ENCODE measurements around the gene ENOX1. TPM values are rescaled to one million over a fixed set of nuclear protein-coding genes. Genes with fewer than 3 reads are reported as not detected.

Gene ENOX1
- total RNA-seq, 1 donor from 2014 or later = 3.0 TPM

DNA sequence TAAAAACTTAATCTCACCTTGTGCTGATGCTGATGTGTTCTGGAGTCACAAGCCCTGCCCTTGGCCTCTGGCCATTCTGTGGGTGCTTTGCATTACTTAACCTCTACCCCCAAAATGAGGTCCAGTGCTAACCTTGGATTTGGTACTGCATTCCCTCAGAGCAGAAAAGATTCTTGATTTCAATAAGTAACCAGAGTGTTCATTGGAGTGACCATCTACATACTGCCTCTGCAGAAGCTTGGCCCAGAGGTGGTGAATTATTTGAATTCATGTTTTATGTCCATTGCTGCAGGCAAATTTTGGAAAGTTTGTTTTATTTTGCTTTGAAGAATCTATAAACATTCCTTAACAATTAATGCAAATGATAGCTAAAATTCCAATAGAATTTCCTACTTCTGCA is 7.6 kb upstream of the ENOX1 start:
- Mint-ChIP-seq H3K4me1 (peaks cover 17% of the 10 kb centered on the region), H3K27me3 (ENCODE audit: low read depth) (peaks cover 5% of the 10 kb centered on the region), H3K36me3 (no peaks in the 10 kb centered on the region), H3K9me3 (no peaks in the 10 kb centered on the region), H3K27ac (no peak overlapping the region), H3K4me3 (no peak overlapping the region)
- DNase-seq (ENCODE audit: low spot score in 2 of 2, unreplicated experiment in 2 of 2) = no peak
- TF ChIP-seq, protein P1, sequence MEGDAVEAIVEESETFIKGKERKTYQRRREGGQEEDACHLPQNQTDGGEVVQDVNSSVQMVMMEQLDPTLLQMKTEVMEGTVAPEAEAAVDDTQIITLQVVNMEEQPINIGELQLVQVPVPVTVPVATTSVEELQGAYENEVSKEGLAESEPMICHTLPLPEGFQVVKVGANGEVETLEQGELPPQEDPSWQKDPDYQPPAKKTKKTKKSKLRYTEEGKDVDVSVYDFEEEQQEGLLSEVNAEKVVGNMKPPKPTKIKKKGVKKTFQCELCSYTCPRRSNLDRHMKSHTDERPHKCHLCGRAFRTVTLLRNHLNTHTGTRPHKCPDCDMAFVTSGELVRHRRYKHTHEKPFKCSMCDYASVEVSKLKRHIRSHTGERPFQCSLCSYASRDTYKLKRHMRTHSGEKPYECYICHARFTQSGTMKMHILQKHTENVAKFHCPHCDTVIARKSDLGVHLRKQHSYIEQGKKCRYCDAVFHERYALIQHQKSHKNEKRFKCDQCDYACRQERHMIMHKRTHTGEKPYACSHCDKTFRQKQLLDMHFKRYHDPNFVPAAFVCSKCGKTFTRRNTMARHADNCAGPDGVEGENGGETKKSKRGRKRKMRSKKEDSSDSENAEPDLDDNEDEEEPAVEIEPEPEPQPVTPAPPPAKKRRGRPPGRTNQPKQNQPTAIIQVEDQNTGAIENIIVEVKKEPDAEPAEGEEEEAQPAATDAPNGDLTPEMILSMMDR (IDR thresholded peaks at IDR 0.05; ENCODE audit: unreplicated experiment) = no peak

DNA sequence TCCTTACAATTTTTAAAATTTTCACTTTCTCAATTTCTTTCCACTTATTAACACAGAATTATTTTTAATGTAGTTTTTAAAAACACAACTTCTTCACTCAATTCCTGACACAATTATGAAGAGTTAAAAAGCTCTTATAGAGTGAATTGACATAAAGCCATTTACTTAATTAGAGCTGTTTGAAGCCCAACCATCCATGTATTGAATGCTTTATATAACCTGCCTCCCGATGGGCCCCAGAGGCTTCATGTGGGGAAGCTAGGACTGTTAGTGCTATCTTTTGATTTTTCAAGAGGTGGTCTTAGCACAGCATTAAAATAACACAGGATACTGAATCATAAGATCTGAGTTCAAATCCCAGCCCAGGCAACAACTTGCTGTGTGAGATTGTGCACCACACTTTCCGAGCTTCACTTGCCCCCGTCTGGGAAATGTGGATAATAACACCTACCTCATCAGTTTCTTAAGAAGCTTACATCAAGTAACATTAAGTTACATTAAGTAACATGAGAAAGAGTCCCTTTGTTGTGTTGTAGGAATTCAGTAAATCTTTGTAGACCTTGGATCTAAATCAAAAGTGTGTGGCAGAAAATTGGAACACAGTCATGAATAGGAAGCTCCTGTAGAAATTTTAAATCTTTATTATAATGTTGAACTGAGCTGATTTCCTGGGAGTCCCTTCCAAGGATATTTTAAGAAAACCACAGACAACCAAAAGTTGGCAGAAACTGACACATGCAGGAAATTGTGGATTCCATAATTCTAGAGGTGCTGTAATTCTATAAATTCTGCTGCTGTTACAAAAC is 5.5 kb upstream of the ENOX1 start:
- no peak overlapping the region for H3K4me3 Mint-ChIP-seq
- peak overlapping the region; percentile 5 for H3K27ac Mint-ChIP-seq
- peaks cover 23% of the 10 kb centered on the region for H3K4me1 Mint-ChIP-seq
- peaks cover 15% of the 10 kb centered on the region for H3K27me3 Mint-ChIP-seq (ENCODE audit: low read depth)
- no peaks in the 10 kb centered on the region for H3K36me3 Mint-ChIP-seq
- no peak for DNase-seq (ENCODE audit: low spot score in 2 of 2, unreplicated experiment in 2 of 2)
- no peaks in the 10 kb centered on the region for H3K9me3 Mint-ChIP-seq
- TF ChIP-seq, protein P1 (IDR thresholded peaks at IDR 0.05; ENCODE audit: unreplicated experiment) = no peak

DNA sequence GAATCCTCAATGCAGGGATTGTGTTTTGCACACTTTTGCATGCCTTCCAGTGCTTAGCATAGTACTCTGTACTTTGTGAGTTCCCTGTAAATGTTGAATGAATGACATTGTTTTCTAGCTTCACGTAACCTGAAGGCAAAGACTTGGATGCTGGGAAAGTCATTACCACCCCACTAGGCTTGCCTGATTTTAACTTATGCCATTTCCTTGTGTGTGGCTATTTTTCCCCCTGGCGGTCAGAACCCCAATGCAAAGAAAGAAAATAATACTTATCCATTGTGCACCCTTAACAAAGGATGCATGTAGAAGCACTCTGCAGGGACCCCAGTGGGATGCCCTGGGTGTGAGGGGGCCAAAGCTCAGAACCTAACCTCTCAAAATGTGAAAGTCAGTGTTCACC is 1.2 kb upstream of the ENOX1 start:
- TF ChIP-seq, protein P1 (IDR thresholded peaks at IDR 0.05; ENCODE audit: unreplicated experiment) = no peak
- Mint-ChIP-seq H3K4me3 (peak overlapping the region; percentile 83), H3K27ac (no peak overlapping the region), H3K9me3 (no peaks in the 10 kb centered on the region), H3K27me3 (ENCODE audit: low read depth) (peaks cover 20% of the 10 kb centered on the region), H3K4me1 (peaks cover 25% of the 10 kb centered on the region), H3K36me3 (no peaks in the 10 kb centered on the region)
- DNase-seq (ENCODE audit: low spot score in 2 of 2, unreplicated experiment in 2 of 2) = no peak

DNA sequence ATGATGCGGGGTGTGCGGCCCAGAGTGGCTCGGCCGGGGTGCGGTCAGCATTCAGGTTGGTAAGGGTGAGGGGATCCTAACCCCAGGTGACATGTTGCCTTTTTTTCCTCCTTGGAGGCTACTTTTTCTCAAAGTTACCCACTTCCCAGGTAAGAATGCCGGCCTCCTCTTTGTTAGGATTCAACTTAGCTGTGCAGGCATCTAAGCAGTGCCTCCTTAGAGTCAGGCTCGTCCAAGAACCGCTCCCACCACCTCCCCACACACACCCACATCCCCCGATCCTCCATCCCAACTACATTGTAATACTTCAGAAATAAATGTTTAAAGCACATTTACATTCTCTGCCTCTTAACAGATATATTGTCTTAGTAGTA is 733 bp upstream of the ENOX1 start:
- Mint-ChIP-seq H3K27me3 (ENCODE audit: low read depth) (peaks cover 20% of the 10 kb centered on the region), H3K4me1 (peaks cover 21% of the 10 kb centered on the region), H3K4me3 (peak overlapping the region; percentile 83), H3K9me3 (no peaks in the 10 kb centered on the region), H3K27ac (no peak overlapping the region), H3K36me3 (no peaks in the 10 kb centered on the region)
- TF ChIP-seq, protein P1 (IDR thresholded peaks at IDR 0.05; ENCODE audit: unreplicated experiment) = no peak
- no peak for DNase-seq (ENCODE audit: low spot score in 2 of 2, unreplicated experiment in 2 of 2)

GRCh38 chr13:43786472-43786765 is 353 bp downstream of the ENOX1 start:
- TF ChIP-seq, protein P1 (IDR thresholded peaks at IDR 0.05; ENCODE audit: unreplicated experiment) = no peak
- no peak for DNase-seq (ENCODE audit: low spot score in 2 of 2, unreplicated experiment in 2 of 2)
- Mint-ChIP-seq H3K4me1 (peaks cover 17% of the 10 kb centered on the region), H3K27ac (no peak overlapping the region), H3K27me3 (ENCODE audit: low read depth) (peaks cover 20% of the 10 kb centered on the region), H3K36me3 (no peaks in the 10 kb centered on the region), H3K4me3 (peak overlapping the region; percentile 83), H3K9me3 (no peaks in the 10 kb centered on the region)

Measured in mesothelial cell of epicardium (in vitro differentiated cells).